HG02678 (cell line): ENCODE data around the gene TP53TG5.

Experiments used
- ATAC-seq: cut with Tn5 transposase; IDR thresholded peaks from one replicate; pipeline ENCODE4 v1.9.1; 2021; ENCODE audit warnings: mild to moderate bottlenecking, moderate library complexity; ENCODE audit not compliant: unreplicated experiment

The TP53TG5 gene

DNA sequence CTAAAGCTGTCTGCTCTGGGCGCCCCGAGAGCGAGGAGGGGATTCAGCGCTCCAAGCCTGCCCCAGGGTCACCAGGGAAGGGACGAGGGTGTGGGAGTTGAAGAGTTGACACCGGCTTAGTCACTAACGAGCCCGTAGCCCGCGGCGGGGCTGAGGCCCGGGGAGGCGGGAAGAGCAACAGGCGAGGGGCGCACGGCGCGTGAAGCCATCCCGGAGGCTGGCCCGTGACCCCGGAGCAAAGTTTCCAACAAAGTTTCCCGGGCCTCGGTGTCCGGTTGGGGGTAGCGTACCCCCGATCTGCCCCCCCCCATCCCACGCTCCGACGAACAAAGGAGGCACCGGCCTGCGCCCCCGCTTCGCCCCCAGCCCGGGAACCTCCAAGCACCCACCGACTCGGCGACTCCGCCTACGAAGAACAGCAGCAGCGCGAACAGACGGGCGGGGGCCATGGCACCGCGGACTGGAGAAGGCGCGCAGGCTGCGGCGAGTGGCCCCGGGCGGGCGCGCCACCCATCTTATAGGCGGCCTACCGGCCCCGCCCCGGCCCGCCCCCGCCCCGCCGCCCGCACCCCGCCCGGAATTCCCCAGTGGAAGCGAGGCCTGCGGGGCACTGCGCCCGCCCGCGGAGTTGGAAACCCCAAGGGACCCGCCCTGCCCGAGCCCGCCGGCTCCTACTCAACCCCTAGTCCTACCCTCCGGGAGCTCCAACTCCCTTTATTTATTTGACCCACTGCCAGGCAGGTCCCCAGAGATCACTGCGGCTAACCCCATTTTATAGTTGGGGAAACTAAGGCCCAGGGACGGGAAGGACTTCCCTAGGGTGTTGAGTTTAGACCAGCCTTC lies 30.0 kb downstream of the TP53TG5 start, which contains the start of gene SDC4:
Gene SDC4 (minus strand): TSS at position 489 of the 843 bp plus-strand sequence. CDS start 40 bp downstream, at position 449.
- ATAC-seq: no peak

DNA sequence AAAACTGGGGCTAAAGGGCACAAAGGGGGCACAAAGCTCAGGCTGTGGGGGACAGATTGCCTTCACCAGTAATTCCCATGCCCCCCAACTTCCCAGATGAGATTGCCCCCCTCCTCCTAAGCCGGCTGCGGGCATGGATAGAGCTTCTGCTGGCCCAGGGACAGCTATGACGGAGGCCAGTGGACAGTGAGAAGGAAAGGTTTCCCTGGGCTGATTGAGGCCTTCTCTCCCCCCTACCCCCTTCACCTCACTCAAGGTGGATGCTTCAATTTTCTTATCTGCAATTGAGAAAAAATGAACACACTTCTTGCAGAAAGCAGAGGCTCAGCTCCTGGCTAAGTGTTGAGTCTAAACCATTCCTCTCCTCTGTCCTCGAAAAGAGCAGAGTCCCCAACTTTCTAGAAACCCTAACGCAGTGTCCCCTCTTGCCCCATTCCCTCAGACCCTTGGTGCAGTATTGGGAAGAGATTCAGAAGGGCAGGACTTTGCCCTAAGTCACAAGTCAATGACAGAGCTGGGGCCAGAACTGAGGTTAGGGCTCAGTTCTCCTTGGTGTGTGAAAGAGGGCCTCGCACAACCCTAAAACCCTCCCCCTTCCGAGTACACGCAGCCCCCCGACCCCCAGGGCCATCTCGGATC lies 30.7 kb downstream of the TP53TG5 start:
- ATAC-seq: no peak

DNA sequence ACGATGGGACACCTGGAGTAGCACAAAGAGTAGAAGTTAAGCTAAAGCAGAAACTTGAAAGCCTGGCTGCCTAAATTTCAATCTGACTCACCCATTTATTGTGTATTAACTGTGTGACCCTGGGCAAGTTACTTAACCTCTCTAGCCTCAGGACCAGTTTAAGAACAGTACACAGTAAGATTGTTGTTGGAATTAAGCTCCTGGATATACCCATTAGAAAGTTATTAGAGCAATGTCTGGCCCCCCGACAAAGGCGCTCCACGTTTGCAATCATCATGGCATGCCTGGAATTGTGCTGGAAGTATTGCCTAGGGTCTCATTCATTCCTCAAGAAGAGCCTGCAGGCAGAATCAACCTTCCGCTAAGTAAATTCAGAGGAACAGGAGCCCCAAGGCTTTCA lies 31.3 kb downstream of the TP53TG5 start:
- ATAC-seq: no peak

GRCh38 chr20:45346291-45346718 lies 31.8 kb downstream of the TP53TG5 start:
- ATAC-seq: no peak

- ATAC-seq: no peak
These were observed 32.8 kb downstream of the TP53TG5 start for GRCh38 chr20:45345104-45345936.

- no peak for ATAC-seq
These were observed 33.8 kb downstream of the TP53TG5 start for GRCh38 chr20:45344168-45344860.

- no peak for ATAC-seq
These were observed 34.5 kb downstream of the TP53TG5 start for GRCh38 chr20:45343532-45344167.

GRCh38 chr20:45342855-45343531 lies 35.1 kb downstream of the TP53TG5 start:
- ATAC-seq: no peak

DNA sequence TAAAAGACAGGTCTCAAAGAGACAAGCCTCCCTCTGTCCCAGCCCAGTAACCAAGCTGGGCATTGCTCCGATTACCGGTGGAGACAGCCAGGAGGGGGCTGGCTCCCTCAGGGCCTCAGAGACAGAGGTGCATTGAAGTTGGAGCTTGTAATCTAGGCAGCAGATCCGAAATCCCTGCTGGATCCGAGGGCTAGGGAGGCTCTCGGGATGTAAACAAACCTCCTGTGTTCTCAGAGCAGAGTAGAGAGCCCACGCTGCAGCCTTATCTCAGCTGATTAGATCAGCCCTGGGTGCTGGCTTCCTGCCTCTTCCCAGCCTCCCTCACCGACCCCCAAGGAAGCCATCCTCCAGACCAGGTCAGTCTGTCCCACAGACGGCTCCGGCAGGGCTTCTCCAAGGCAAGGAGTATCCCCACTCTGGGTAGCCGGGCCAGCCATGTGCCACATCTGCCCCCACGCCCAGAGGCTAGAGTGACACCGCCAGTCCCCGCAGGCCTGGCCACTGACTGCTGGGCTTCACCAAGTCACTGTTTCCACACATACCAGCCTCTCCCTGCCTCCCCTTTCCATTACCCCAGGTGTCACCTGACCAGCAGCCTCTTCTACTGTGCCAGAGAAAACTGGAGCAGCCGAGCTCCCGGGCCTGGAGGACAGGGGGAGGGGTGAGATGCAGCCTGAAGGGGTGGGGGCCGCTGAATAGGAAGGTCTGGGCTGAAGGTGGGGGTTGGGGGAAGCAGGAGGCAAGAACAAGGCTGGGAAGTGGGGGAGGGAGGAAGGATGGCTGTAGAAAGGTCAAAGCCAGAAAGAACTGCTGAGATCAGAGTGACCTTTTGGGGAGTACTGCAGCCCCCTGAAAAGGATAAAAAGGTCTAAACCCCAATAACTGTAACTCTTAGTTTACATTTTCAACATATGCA lies 35.9 kb downstream of the TP53TG5 start:
- no peak for ATAC-seq

GRCh38 chr20:45341579-45341938 lies 36.6 kb downstream of the TP53TG5 start:
- ATAC-seq: no peak

- no peak for ATAC-seq
These were observed 37.2 kb downstream of the TP53TG5 start for GRCh38 chr20:45340951-45341350.

DNA sequence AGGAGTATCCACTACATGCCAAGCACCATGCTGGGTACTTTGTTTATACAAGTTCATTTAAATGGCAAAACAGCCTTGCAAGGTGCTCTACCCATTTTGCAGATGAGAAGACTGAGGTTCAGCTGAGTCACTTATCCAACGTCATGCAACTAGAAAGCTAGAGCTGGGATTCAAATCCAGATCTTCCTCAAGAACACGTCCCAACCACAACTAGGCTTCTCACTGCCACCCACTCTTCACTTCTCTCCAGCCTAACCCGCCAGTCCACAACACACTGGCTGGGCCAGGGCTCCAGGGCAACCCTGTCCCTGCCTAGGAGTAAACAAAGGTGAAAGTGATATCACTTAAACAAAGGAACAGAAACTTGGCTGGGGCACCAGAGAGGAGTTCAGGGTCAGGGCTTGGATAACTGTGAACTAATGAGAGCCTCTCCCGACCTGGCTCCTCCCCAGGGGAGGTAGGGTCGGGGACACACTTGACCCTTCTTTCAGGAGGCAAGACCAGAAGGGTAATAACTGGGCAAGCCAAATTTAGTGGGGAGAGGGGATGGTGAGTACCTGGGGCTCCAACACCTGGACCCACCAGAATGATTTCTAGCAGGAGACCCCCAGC lies 37.8 kb downstream of the TP53TG5 start:
- ATAC-seq: no peak

GRCh38 chr20:45339799-45340198 lies 38.3 kb downstream of the TP53TG5 start:
- no peak for ATAC-seq

DNA sequence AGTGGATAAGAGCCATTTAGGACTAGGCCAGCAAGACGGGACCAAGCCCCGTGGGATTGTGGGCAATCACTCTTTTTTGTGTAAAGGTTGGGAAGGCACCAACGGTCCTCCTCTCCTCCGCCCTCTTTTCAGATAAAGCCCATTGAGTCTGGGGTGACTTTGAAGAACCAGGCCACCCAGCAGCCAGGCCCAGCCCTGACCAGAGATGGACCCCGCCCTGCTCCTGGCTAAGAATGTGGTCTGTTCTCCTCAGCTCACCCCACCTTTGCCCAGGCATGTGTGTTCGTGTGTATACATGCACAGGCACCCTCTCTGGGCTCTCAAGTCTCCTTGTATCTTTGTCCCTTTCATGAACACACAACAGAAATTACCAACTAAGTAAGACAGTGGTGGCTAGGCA lies 39.0 kb downstream of the TP53TG5 start:
- ATAC-seq: no peak

DNA sequence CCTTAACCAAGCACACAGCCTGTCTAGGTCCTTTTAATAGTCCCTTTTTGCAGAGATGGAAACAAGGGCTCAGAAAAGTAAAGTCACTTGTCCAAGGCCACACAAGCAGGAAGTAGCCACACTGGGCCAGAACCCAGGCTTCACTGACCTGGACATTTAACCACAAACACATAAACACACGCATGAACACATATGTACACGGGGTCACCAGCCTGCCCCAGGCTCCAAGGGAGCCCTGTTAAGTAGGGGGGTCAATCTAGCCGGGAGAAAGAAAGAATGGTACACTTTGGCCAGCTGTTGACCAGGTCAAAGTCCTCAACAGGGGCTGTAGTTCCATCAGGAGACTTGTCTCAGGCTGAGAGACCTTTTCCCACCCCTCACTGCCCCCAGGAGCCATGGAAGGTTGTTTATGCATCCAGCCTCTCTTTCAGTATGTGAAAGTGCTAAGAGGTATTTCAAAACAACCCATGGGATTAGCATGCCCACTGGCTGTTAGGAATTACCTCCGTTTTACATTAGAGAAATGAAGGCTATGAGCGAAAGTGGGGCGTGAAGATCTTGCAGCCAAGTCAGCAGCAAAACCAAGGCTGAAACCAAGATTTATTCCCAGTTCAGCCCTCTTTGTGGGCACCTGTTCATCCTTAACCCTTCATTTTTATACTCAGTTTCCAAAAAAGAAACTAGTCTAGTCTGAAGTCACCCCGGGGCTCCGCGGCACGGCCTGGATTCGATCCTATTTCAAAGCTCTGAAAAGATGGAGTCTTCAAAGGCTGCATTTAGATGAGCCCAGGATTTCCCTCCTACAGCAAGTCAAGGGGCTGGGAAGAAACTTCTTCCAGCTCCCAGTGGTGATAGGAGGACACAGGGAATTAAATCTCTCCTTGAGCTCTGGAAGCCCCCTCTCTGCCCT lies 39.7 kb downstream of the TP53TG5 start:
- no peak for ATAC-seq

GRCh38 chr20:45337367-45338120 lies 40.6 kb downstream of the TP53TG5 start:
- ATAC-seq: no peak
